Astrocyte (in vitro differentiated cells and primary cell): Measurements from ENCODE around the gene TXLNB. TPM values are rescaled to one million over a fixed set of nuclear protein-coding genes. Genes with fewer than 3 reads are reported as not detected.

Experiments used
- DNase-seq: peaks from one replicate; pipeline ENCODE4 v3.0.0-alpha.2; 2010; ENCODE audit warnings: low read depth
- FAIRE-seq: peaks from 2 replicates; lab custom pipeline; 2011; peaks lifted over from hg19 to GRCh38; lab: Jason Lieb, UNC
- H2AFZ ChIP-seq: 2 replicates; pipeline ENCODE4 v1.6.0; 2012; ENCODE audit warnings: low read depth, low read length, inconsistent platforms
- H3K27ac ChIP-seq: 2 replicates; pipeline ENCODE4 v1.5.1; 2011; ENCODE audit warnings: low read depth, low read length, inconsistent platforms
- H3K27me3 ChIP-seq: 2 replicates; pipeline ENCODE4 v1.6.0; 2011; ENCODE audit warnings: low read length, inconsistent platforms; ENCODE audit not compliant: insufficient read depth
- H3K36me3 ChIP-seq: 2 replicates; pipeline ENCODE4 v1.5.1; 2011; ENCODE audit warnings: low read length, inconsistent platforms; ENCODE audit not compliant: insufficient read depth
- H3K4me1 ChIP-seq: 2 replicates; pipeline ENCODE4 v1.5.1; 2011; ENCODE audit warnings: low read length, inconsistent platforms; ENCODE audit not compliant: insufficient read depth
- H3K4me2 ChIP-seq: 2 replicates; pipeline ENCODE4 v1.6.0; 2012; ENCODE audit warnings: low read length, inconsistent platforms
- H3K4me3 ChIP-seq: 2 replicates; pipeline ENCODE4 v1.5.1; 2011; ENCODE audit warnings: low read depth, mild to moderate bottlenecking, low read length, inconsistent platforms; ENCODE audit not compliant: insufficient read depth
- H3K79me2 ChIP-seq: 2 replicates; pipeline ENCODE4 v1.6.0; 2012; ENCODE audit warnings: mild to moderate bottlenecking, low read length, inconsistent platforms; ENCODE audit not compliant: insufficient read depth
- H3K9ac ChIP-seq: 2 replicates; pipeline ENCODE4 v1.6.0; 2012; ENCODE audit warnings: mild to moderate bottlenecking, low read length, inconsistent platforms
- H3K9me3 ChIP-seq: 2 replicates; pipeline ENCODE4 v1.5.1; 2012; ENCODE audit warnings: low read depth, mild to moderate bottlenecking, low read length, inconsistent platforms; ENCODE audit not compliant: insufficient read depth
- H4K20me1 ChIP-seq: 2 replicates; pipeline ENCODE4 v1.6.0; 2012; ENCODE audit warnings: low read length, inconsistent platforms; ENCODE audit not compliant: insufficient read depth
- H3K27ac Mint-ChIP-seq: one replicate; pipeline ENCODE4 v1.8.0; 2021; ENCODE audit warnings: mild to moderate bottlenecking, mixed read lengths; ENCODE audit not compliant: unreplicated experiment
- H3K27me3 Mint-ChIP-seq: one replicate; pipeline ENCODE4 v1.8.0; 2021; ENCODE audit warnings: low read depth, mixed read lengths; ENCODE audit not compliant: unreplicated experiment
- H3K36me3 Mint-ChIP-seq: one replicate; pipeline ENCODE4 v1.8.0; 2021; ENCODE audit warnings: low read depth, mixed read lengths; ENCODE audit not compliant: unreplicated experiment
- H3K4me1 Mint-ChIP-seq: one replicate; pipeline ENCODE4 v1.8.0; 2021; ENCODE audit warnings: low read depth, mixed read lengths; ENCODE audit not compliant: unreplicated experiment
- H3K4me3 Mint-ChIP-seq: one replicate; pipeline ENCODE4 v1.8.0; 2021; ENCODE audit warnings: mild to moderate bottlenecking, moderate library complexity, mixed read lengths; ENCODE audit not compliant: unreplicated experiment
- H3K9me3 Mint-ChIP-seq: one replicate; pipeline ENCODE4 v1.8.0; 2021; ENCODE audit warnings: mild to moderate bottlenecking, mixed read lengths; ENCODE audit not compliant: unreplicated experiment
- EZH2 ChIP-seq: IDR thresholded peaks from 2 replicates; pipeline ENCODE4 v1.6.1; 2012; ENCODE audit warnings: mild to moderate bottlenecking, low read length, inconsistent platforms; ENCODE audit not compliant: insufficient read depth
- total RNA-seq: library from RNA; stranded (reverse); gene quantifications from 2 replicates; pipeline ENCODE4 v1.2.1, GENCODE V29; 2021
- TF ChIP-seq, protein P1 (sequence below): IDR thresholded peaks from 2 replicates; pipeline ENCODE4 v1.5.1; 2011; ENCODE audit warnings: low read depth, mild to moderate bottlenecking, inconsistent platforms, low read length, moderate library complexity; ENCODE audit not compliant: insufficient read depth

Gene TXLNB
- total RNA-seq, 1 donor from 2014 or later: 0.57 TPM

DNA sequence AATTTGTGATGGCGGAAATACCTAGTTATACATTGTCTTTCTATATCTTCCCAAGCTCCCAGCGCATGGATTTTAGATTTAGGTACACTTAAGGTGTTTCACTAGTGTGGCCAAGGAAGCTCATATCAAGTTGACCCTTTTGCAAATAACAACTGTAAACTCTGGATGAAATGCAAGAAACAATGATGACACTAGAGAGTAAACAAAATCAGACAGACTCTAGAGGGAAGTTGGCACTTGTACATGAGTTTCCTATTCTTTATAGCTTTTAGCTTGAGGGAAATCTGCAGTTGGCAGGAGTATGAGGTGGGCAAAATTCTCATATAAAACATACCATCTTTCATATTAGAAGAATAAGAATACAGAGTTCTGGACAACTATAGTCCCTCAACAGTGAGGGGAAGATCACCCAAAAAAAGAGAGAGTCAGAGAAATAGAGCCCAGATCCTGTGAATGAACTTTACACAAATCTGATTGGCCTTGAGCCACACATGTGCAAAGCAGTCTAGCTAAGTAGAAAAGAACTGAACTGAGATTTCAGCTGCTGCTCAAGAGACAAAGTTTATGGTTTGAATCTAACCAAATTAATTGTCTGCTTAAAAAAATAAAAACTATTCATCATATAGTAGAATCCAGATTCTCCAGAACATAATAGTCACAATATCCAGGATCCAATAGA is 26.1 kb downstream of the TXLNB start:
- no peaks in the 10 kb centered on the region for H3K9me3 Mint-ChIP-seq
- Histone ChIP-seq H3K9ac (no peak overlapping the region), H4K20me1 (no peaks in the 10 kb centered on the region), H3K79me2 (no peaks in the 10 kb centered on the region), H3K9me3 (no peaks in the 10 kb centered on the region), H3K4me1 (no peaks in the 10 kb centered on the region), H2AFZ (no peak overlapping the region), H3K27me3 (no peaks in the 10 kb centered on the region), H3K36me3 (no peaks in the 10 kb centered on the region), H3K27ac (no peak overlapping the region), H3K4me2 (no peak overlapping the region), H3K4me3 (no peak overlapping the region)
- H3K27me3 Mint-ChIP-seq: no peaks in the 10 kb centered on the region
- FAIRE-seq: no peak
- peaks cover 2% of the 10 kb centered on the region for H3K4me1 Mint-ChIP-seq
- no peak for DNase-seq
- TF ChIP-seq EZH2: no peak
- TF ChIP-seq, protein P1, sequence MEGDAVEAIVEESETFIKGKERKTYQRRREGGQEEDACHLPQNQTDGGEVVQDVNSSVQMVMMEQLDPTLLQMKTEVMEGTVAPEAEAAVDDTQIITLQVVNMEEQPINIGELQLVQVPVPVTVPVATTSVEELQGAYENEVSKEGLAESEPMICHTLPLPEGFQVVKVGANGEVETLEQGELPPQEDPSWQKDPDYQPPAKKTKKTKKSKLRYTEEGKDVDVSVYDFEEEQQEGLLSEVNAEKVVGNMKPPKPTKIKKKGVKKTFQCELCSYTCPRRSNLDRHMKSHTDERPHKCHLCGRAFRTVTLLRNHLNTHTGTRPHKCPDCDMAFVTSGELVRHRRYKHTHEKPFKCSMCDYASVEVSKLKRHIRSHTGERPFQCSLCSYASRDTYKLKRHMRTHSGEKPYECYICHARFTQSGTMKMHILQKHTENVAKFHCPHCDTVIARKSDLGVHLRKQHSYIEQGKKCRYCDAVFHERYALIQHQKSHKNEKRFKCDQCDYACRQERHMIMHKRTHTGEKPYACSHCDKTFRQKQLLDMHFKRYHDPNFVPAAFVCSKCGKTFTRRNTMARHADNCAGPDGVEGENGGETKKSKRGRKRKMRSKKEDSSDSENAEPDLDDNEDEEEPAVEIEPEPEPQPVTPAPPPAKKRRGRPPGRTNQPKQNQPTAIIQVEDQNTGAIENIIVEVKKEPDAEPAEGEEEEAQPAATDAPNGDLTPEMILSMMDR: no peak
- H3K4me3 Mint-ChIP-seq: no peak overlapping the region
- no peak overlapping the region for H3K27ac Mint-ChIP-seq
- no peaks in the 10 kb centered on the region for H3K36me3 Mint-ChIP-seq

DNA sequence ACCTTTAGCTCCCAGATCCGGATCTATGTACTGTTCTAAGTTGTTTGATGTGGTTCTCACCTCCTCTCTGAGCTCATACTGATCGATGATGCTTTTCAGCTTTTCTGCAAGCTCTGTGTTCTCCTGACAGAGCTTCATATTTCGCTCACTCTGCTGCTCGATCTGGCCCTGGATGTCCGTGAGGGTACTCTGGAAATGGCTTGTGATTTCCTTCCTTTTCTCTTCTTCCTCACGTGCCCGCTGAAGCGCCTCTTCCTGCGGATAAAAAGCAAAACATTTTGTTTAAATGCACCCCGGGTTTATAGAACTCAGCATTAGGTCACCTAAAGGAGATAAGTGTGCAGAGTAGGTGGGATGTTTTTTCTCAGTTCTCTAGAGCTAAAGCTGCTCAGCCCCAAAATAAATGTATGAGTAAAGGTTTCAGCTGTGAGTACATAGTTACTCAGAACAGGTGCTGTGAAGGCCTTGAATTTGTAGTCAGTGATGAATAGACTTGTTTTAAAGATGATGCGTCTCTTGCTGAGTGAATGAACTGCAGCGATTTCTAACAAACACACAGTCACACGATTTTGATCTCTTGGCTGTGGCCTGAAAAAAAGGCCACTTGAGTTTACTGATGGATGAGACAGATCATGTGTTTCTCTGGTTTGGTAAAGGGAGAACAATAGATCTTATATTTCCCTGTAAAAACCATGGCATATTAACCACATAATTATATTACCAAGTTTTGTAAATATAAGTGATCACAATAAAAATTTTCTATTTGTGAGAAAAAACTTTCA is 29.1 kb downstream of the TXLNB start:
- no peaks in the 10 kb centered on the region for H4K20me1 ChIP-seq
- no peak overlapping the region for H3K9ac ChIP-seq
- Mint-ChIP-seq H3K36me3 (no peaks in the 10 kb centered on the region), H3K9me3 (no peaks in the 10 kb centered on the region), H3K4me1 (no peaks in the 10 kb centered on the region), H3K27me3 (peaks cover 3% of the 10 kb centered on the region), H3K4me3 (no peak overlapping the region), H3K27ac (no peak overlapping the region)
- H3K27ac ChIP-seq: no peak overlapping the region
- H3K36me3 ChIP-seq: no peaks in the 10 kb centered on the region
- FAIRE-seq (no peak), DNase-seq (peak; percentile 55)
- no peak for TF ChIP-seq EZH2
- TF ChIP-seq, protein P1: no peak
- no peaks in the 10 kb centered on the region for H3K79me2 ChIP-seq
- H3K9me3 ChIP-seq: no peaks in the 10 kb centered on the region
- no peak overlapping the region for H3K4me3 ChIP-seq
- no peak overlapping the region for H2AFZ ChIP-seq
- H3K27me3 ChIP-seq: no peaks in the 10 kb centered on the region
- H3K4me2 ChIP-seq: peak overlapping the region; percentile 15
- H3K4me1 ChIP-seq: no peaks in the 10 kb centered on the region
